Endodermal cell (in vitro differentiated cells): ENCODE results near the gene CAT. TPM values are rescaled to one million over a fixed set of nuclear protein-coding genes. Genes with fewer than 3 reads are reported as not detected.
A peak's percentile ranks its signal among the peaks of the same experiment; 100 is the strongest.

Source experiments
- DNase-seq: peaks from one replicate; pipeline ENCODE4 v3.0.0-alpha.2; 2017
- H3K27ac ChIP-seq: 2 replicates; pipeline ENCODE4 v1.5.1; 2013; ENCODE audit warnings: mild to moderate bottlenecking, low read depth, low read length, moderate library complexity
- H3K27me3 ChIP-seq: 2 replicates; pipeline ENCODE4 v1.6.1; 2013; ENCODE audit warnings: mild to moderate bottlenecking, low read length, moderate library complexity; ENCODE audit not compliant: insufficient read depth, control insufficient read depth, poor library complexity, severe bottlenecking
- H3K36me3 ChIP-seq: 2 replicates; pipeline ENCODE4 v1.7.0; 2013; ENCODE audit warnings: mild to moderate bottlenecking, low read length, moderate library complexity; ENCODE audit not compliant: control insufficient read depth, insufficient read depth
- H3K4me1 ChIP-seq: one replicate; pipeline ENCODE4 v1.7.0; 2013; ENCODE audit warnings: low read length; ENCODE audit not compliant: control insufficient read depth, insufficient read depth
- H3K4me3 ChIP-seq: 2 replicates; pipeline ENCODE4 v1.5.1; 2013; ENCODE audit warnings: mild to moderate bottlenecking, low read length, moderate library complexity
- H3K9ac ChIP-seq: 2 replicates; pipeline ENCODE4 v1.6.1; 2013; ENCODE audit warnings: mild to moderate bottlenecking, low read length, moderate library complexity; ENCODE audit not compliant: poor library complexity, severe bottlenecking; ENCODE audit errors: extremely low read depth
- H3K9me3 ChIP-seq: 2 replicates; pipeline ENCODE4 v1.6.1; 2013; ENCODE audit warnings: mild to moderate bottlenecking, low read length, moderate library complexity; ENCODE audit not compliant: control insufficient read depth
- H3K27ac Mint-ChIP-seq: 2 replicates; pipeline ENCODE4 v1.8.0; 2020; ENCODE audit warnings: mixed read lengths
- H3K27me3 Mint-ChIP-seq: 2 replicates; pipeline ENCODE4 v1.8.0; 2021; ENCODE audit warnings: mild to moderate bottlenecking, mixed read lengths; ENCODE audit not compliant: insufficient read depth
- H3K36me3 Mint-ChIP-seq: 2 replicates; pipeline ENCODE4 v1.8.0; 2020; ENCODE audit warnings: low read depth, mixed read lengths
- H3K4me1 Mint-ChIP-seq: 2 replicates; pipeline ENCODE4 v1.8.0; 2020; ENCODE audit warnings: mixed read lengths
- H3K4me3 Mint-ChIP-seq: 2 replicates; pipeline ENCODE4 v1.8.0; 2020; ENCODE audit warnings: mild to moderate bottlenecking, moderate library complexity, mixed read lengths
- H3K9me3 Mint-ChIP-seq: 2 replicates; pipeline ENCODE4 v1.8.0; 2020; ENCODE audit warnings: mild to moderate bottlenecking, mixed read lengths
- CTCF ChIP-seq: fragments of 200-600 bp; sonication (generic); conservative IDR thresholded peaks from 2 replicates; pipeline ENCODE4 v1.5.0; 2021; ENCODE audit warnings: antibody characterized with exemption, mild to moderate bottlenecking
- WGBS, 2 experiments: methylation state at CpG; one replicate each; pipeline versions ENCODE4 v1.1.5 to v1.1.7; 2013; ENCODE audit warnings: missing lambda C conversion rate in 2 of 2, mixed read lengths in 1 of 2; ENCODE audit not compliant: insufficient coverage in 1 of 2, insufficient read length in 1 of 2; 5-methylcytosine and 5-hydroxymethylcytosine counted together
- total RNA-seq, 2 donors: library from RNA; stranded (reverse); fragmentation: NEBNext Ultra II Directional in 1 of 2; extraction: Animal tissue kit (Norgen Biotek cat#: 25700) in 1 of 2; gene quantifications; 2 replicates in 1 of 2; 3 replicates in 1 of 2; pipeline ENCODE4 v1.2.1, GENCODE V29; 2021

Gene CAT
- total RNA-seq, 2 donors from 2014 or later = 18.9 to 23.4 TPM

DNA sequence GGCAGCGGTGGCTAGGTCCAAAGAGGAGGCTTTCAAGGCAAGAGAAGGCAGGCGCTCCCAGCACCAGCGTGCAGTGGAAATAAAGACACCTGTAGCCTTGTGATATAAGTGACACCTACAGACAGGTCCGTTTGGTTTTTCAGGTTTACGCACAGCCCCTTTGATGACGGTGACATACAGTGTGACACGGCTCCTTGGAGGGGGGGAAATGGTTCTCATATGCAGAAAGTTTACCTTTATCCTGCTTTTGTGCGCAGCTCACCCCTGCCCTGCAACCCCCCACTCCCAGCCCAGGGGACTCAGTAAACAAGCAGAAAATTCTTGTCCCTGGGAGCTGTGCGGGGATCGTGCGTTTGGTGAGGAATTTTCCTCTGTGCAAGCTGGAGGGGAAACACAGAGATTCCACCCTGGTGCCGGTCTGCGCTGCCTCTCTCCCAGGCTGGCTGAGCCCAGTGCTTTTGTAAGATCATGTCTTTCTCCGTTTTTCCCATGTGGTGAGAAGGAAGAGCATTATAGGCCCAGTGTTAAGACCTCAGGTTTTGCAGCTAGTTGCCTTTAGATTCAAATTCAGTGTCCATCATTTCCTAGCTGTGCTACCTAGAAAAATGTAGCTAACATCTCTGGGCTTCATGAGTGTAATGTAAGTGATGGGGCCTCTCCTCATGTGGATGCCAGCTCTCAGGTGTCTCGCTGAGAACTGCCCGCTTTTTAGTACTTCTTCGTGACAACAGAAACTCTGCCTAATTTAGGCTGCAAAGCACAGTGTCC is 75.1 kb downstream of the CAT start, which contains the start of gene ELF5:
Gene ELF5, minus strand, starts transcription at position 113 of the 768 bp plus-strand sequence. CDS start 8,045 bp downstream, outside the sequence.
- H3K4me1 ChIP-seq = peaks cover 3% of the 10 kb centered on the region
- no peak within 1 kb of the TSS for H3K27ac ChIP-seq
- H3K36me3 ChIP-seq = no peaks in the 10 kb centered on the region
- H3K9me3 Mint-ChIP-seq = no peaks in the 10 kb centered on the region
- no peaks in the 10 kb centered on the region for H3K27me3 ChIP-seq
- H3K4me3 Mint-ChIP-seq = no peak within 1 kb of the TSS
- no peaks in the 10 kb centered on the region for H3K9me3 ChIP-seq
- peak; percentile 46 for DNase-seq
- TF ChIP-seq CTCF = no peak
- peaks cover 2% of the 10 kb centered on the region for H3K27me3 Mint-ChIP-seq
- H3K27ac Mint-ChIP-seq = peak within 1 kb of the TSS; percentile 69
- 91 to 92% methylated on average over 15 to 17 of the region's 17 CpGs for WGBS, 2 experiments
- H3K4me1 Mint-ChIP-seq = peaks cover 9% of the 10 kb centered on the region
- no peak within 1 kb of the TSS for H3K4me3 ChIP-seq
- no peaks in the 10 kb centered on the region for H3K36me3 Mint-ChIP-seq
- H3K9ac ChIP-seq = no peak within 1 kb of the TSS

GRCh38 chr11:34514597-34514996 is 75.9 kb downstream of the CAT start:
- H3K4me1 ChIP-seq = peaks cover 3% of the 10 kb centered on the region
- Mint-ChIP-seq H3K4me3 (no peak overlapping the region), H3K4me1 (peaks cover 9% of the 10 kb centered on the region), H3K27me3 (peaks cover 2% of the 10 kb centered on the region), H3K27ac (no peak overlapping the region), H3K9me3 (no peaks in the 10 kb centered on the region), H3K36me3 (no peaks in the 10 kb centered on the region)
- H3K9ac ChIP-seq = no peak overlapping the region
- H3K4me3 ChIP-seq = no peak overlapping the region
- H3K9me3 ChIP-seq = no peaks in the 10 kb centered on the region
- WGBS, 2 experiments = 92 to 94% methylated on average over 4 to 7 of the region's 7 CpGs
- no peak for DNase-seq
- no peaks in the 10 kb centered on the region for H3K27me3 ChIP-seq
- no peak for TF ChIP-seq CTCF
- H3K36me3 ChIP-seq = no peaks in the 10 kb centered on the region
- no peak overlapping the region for H3K27ac ChIP-seq

DNA sequence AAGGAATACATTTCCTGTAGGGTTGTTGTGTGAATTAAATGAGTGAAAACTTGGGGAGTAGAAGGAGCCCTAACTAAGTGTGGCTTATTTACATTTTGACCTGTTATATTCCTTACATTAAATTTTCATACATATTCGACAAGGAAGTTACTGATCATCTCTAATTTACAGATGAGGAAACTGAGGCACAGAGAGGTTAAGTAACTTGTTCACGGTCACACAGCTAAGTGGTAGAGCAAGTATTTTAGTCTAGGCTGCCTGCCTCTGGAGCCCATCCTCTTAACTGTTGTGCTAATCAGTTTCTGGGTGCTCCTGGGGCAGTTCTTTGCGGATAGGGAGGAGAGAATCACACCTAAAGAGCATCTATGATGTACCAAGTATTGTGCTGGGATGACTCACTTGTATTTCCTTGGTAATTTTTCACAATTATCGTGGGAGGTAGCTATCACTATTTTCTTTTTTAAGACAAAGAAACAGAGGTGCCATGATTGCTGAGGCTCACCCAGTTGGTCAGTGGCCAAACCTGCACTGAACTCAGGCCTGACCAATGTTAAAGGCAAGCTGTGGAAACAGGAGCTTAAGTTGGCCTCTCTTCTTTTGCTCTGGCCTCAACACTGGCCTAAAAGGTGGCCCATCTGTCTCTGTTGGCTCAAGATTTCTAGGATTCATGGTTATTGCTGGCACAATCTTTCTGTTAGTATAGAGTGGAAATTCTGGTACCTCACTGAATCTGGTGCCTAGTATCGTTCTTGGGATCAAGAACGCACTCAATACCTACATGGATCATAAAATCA is 77.7 kb downstream of the CAT start:
- Mint-ChIP-seq H3K27me3 (peaks cover under 1% of the 10 kb centered on the region), H3K4me1 (peaks cover 9% of the 10 kb centered on the region), H3K4me3 (no peak overlapping the region), H3K27ac (no peak overlapping the region), H3K9me3 (no peaks in the 10 kb centered on the region), H3K36me3 (no peaks in the 10 kb centered on the region)
- no peak overlapping the region for H3K9ac ChIP-seq
- no peak overlapping the region for H3K27ac ChIP-seq
- no peaks in the 10 kb centered on the region for H3K36me3 ChIP-seq
- H3K9me3 ChIP-seq = no peaks in the 10 kb centered on the region
- H3K27me3 ChIP-seq = no peaks in the 10 kb centered on the region
- TF ChIP-seq CTCF = no peak
- DNase-seq = no peak
- WGBS, 2 experiments = 91 to 95% methylated on average over 4 to 6 of the region's 6 CpGs
- H3K4me1 ChIP-seq = peaks cover 3% of the 10 kb centered on the region
- no peak overlapping the region for H3K4me3 ChIP-seq
